ENCODE results near the gene SUCLG1. TPM values are rescaled to one million over a fixed set of nuclear protein-coding genes. Genes with fewer than 3 reads are reported as not detected.

Gene SUCLG1
- total RNA-seq, 4 donors from 2014 or later = 62.7 to 85.8 (median 74.5) TPM

DNA sequence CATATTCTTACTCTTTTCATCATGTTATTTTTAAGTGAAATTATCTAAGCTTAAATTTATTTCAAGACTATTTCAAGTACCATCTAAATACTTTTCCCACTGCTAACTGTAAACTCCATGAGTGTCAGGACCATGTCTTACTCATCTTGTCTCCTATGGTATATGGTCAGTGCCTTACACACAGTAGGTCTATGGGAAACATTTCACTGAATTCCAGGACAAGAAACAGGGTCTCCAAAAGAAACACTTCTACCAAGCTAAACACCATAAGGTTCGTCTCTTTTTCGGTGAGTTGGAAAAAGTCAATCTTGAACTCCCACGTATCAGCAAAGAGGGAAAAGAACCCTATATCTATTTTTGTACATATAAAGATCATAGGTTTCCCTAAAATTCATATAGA is 6.5 kb downstream of the SUCLG1 start:
- no peaks in the 10 kb centered on the region for H3K36me3 ChIP-seq
- H3K4me3 ChIP-seq = no peak overlapping the region
- peaks cover 3 to 77% (median 9%) of the 10 kb centered on the region in 3 donors for H3K4me1 ChIP-seq

GRCh38 chr2:84451579-84451978 is 7.5 kb downstream of the SUCLG1 start:
- 90 to 100% methylated on average over 1 to 2 of the region's 2 CpGs for WGBS, 2 donors (ENCODE audit: low coverage in 1 of 2)
- Histone ChIP-seq H3K27me3 (no peaks in the 10 kb centered on the region), H3K4me3 (no peak overlapping the region), H3K4me1 (peaks cover 0 to 66% (median 5%) of the 10 kb centered on the region in 3 donors), H3K36me3 (peaks cover 0 to 6% of the 10 kb centered on the region in 2 donors), H3K9me3 (no peaks in the 10 kb centered on the region), H3K27ac (no peak overlapping the region)
- TF ChIP-seq, protein P1, sequence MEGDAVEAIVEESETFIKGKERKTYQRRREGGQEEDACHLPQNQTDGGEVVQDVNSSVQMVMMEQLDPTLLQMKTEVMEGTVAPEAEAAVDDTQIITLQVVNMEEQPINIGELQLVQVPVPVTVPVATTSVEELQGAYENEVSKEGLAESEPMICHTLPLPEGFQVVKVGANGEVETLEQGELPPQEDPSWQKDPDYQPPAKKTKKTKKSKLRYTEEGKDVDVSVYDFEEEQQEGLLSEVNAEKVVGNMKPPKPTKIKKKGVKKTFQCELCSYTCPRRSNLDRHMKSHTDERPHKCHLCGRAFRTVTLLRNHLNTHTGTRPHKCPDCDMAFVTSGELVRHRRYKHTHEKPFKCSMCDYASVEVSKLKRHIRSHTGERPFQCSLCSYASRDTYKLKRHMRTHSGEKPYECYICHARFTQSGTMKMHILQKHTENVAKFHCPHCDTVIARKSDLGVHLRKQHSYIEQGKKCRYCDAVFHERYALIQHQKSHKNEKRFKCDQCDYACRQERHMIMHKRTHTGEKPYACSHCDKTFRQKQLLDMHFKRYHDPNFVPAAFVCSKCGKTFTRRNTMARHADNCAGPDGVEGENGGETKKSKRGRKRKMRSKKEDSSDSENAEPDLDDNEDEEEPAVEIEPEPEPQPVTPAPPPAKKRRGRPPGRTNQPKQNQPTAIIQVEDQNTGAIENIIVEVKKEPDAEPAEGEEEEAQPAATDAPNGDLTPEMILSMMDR (IDR thresholded peaks at IDR 0.05) = no peak
- TF ChIP-seq EP300 (IDR thresholded peaks at IDR 0.05) (no peak), POLR2AphosphoS5 (IDR thresholded peaks at IDR 0.05) (no peak), POLR2A (IDR thresholded peaks at IDR 0.05) (no peak)
- no peak for ATAC-seq

More for the DNA sequence above, 6.5 kb downstream of the SUCLG1 start:
- Histone ChIP-seq H3K9me3 (no peaks in the 10 kb centered on the region), H3K27ac (no peak overlapping the region), H3K27me3 (no peaks in the 10 kb centered on the region)
- 79 to 94% methylated on average over 2 to 3 of the region's 3 CpGs for WGBS, 2 donors (ENCODE audit: low coverage in 1 of 2)
- ATAC-seq = no peak
- TF ChIP-seq POLR2A (IDR thresholded peaks at IDR 0.05) (no peak), POLR2AphosphoS5 (IDR thresholded peaks at IDR 0.05) (no peak), EP300 (IDR thresholded peaks at IDR 0.05) (no peak)
- TF ChIP-seq, protein P1 (IDR thresholded peaks at IDR 0.05) = no peak

GRCh38 chr2:84450288-84451227 is 8.5 kb downstream of the SUCLG1 start:
- Histone ChIP-seq H3K27me3 (no peaks in the 10 kb centered on the region), H3K27ac (no peak overlapping the region), H3K4me3 (no peak overlapping the region), H3K36me3 (peaks cover 0 to 11% of the 10 kb centered on the region in 2 donors), H3K9me3 (no peaks in the 10 kb centered on the region), H3K4me1 (peaks cover 0 to 56% (median 5%) of the 10 kb centered on the region in 3 donors)
- WGBS, 2 donors (ENCODE audit: low coverage in 1 of 2) = 67% methylated on average over 1 of the region's 2 CpGs
- TF ChIP-seq, protein P1 (IDR thresholded peaks at IDR 0.05) = no peak
- TF ChIP-seq EP300 (IDR thresholded peaks at IDR 0.05) (no peak), POLR2A (IDR thresholded peaks at IDR 0.05) (no peak), POLR2AphosphoS5 (IDR thresholded peaks at IDR 0.05) (no peak)
- ATAC-seq = no peak

GRCh38 chr2:84449711-84450110 is 9.4 kb downstream of the SUCLG1 start:
- no peaks in the 10 kb centered on the region for H3K9me3 ChIP-seq
- H3K27ac ChIP-seq = no peak overlapping the region
- TF ChIP-seq EP300 (IDR thresholded peaks at IDR 0.05) = no peak
- TF ChIP-seq, protein P1 (IDR thresholded peaks at IDR 0.05) = no peak
- no peak for TF ChIP-seq POLR2A (IDR thresholded peaks at IDR 0.05)
- no peak for TF ChIP-seq POLR2AphosphoS5 (IDR thresholded peaks at IDR 0.05)
- peaks cover 0 to 48% (median 5%) of the 10 kb centered on the region in 3 donors for H3K4me1 ChIP-seq
- no peak for ATAC-seq
- peaks cover 0 to 19% of the 10 kb centered on the region in 2 donors for H3K36me3 ChIP-seq
- no peaks in the 10 kb centered on the region for H3K27me3 ChIP-seq
- WGBS, 2 donors (ENCODE audit: low coverage in 1 of 2) = 81 to 93% methylated on average over 6 of the region's 6 CpGs
- no peak overlapping the region for H3K4me3 ChIP-seq

All from gastroesophageal sphincter (tissue), 4 donors.